GM12878 (cell line): ENCODE data around the gene ZNF428. TPM values are rescaled to one million over a fixed set of nuclear protein-coding genes. Genes with fewer than 3 reads are reported as not detected.

Experiments used
- ATAC-seq: fragments of 200-7000 bp; cut with Tn5 transposase; 3 replicates; pipeline ENCODE4 v1.9.1; 2020; ENCODE audit warnings: mild to moderate bottlenecking, moderate library complexity
- BruUV-seq: library from RNA; stranded (reverse); fragments of 400-500 nt; replicated peaks from 2 replicates; lab custom pipeline; 2021; lab: Mats Ljungman, UMichigan
- CTCF ChIA-PET: fragments of 300-600 bp; sonication (Branson Sonifier 250); formaldehyde crosslinking; extraction: SDS; loops from one replicate; lab custom pipeline; 2021; ENCODE audit warnings: inconsistent platforms; lab: Yijun Ruan, JAX
- POLR2A ChIA-PET: fragments of 350-600 bp; formaldehyde crosslinking; extraction: SDS; loops from one replicate; lab custom pipeline; 2021; ENCODE audit warnings: inconsistent platforms; lab: Charles Lee
- RAD21 ChIA-PET: fragments of 300-600 bp; sonication (Branson Sonifier 250); formaldehyde crosslinking; loops from one replicate; lab custom pipeline; 2023; ENCODE audit warnings: antibody characterized with exemption; ENCODE audit not compliant: unreplicated experiment; lab: Charles Lee
- SMC1A ChIA-PET: fragments of 300-600 bp; sonication (Branson Sonifier 250); formaldehyde crosslinking; loops from one replicate; lab custom pipeline; 2023; ENCODE audit not compliant: unreplicated experiment, uncharacterized antibody; lab: Charles Lee
- DNase-seq: peaks from one replicate; pipeline ENCODE4 v3.0.0-alpha.2; 2011; ENCODE audit warnings: low read depth, low spot score
- FAIRE-seq: peaks from 3 replicates; lab custom pipeline; 2011; peaks lifted over from hg19 to GRCh38; lab: Jason Lieb, UNC
- H2AFZ ChIP-seq: 2 replicates; pipeline ENCODE4 v1.6.0; 2011; ENCODE audit warnings: low read depth, low read length, control low read depth; ENCODE audit not compliant: control insufficient read depth
- H3K27ac ChIP-seq: 2 replicates; pipeline ENCODE4 v1.5.1; 2011; ENCODE audit warnings: control low read depth; ENCODE audit not compliant: control insufficient read depth, insufficient read depth
- H3K27me3 ChIP-seq, 2 experiments: replicated peaks in 1 of 2; 2 replicates each; pipeline versions ENCODE4 v1.6.0 to v1.6.1; 2011; ENCODE audit warnings: low read length in 1 of 2; ENCODE audit not compliant: control insufficient read depth in 2 of 2, insufficient read depth in 2 of 2
- H3K36me3 ChIP-seq, 2 experiments: 2 replicates each; pipeline ENCODE4 v1.5.1; 2011; ENCODE audit warnings: low read length in 1 of 2; ENCODE audit not compliant: control insufficient read depth in 2 of 2, insufficient read depth in 2 of 2
- H3K4me1 ChIP-seq: 2 replicates; pipeline ENCODE4 v1.6.1; 2011; ENCODE audit warnings: mild to moderate bottlenecking, low read length, moderate library complexity, mixed read lengths; ENCODE audit not compliant: control insufficient read depth, insufficient read depth
- H3K4me2 ChIP-seq: 2 replicates; pipeline ENCODE4 v1.6.0; 2011; ENCODE audit warnings: control low read depth; ENCODE audit not compliant: control insufficient read depth, insufficient read depth
- H3K4me3 ChIP-seq: fragments of 200-600 bp; sonication (generic); 2 replicates; pipeline ENCODE4 v1.5.1; 2016
- H3K79me2 ChIP-seq: 2 replicates; pipeline ENCODE4 v1.6.0; 2011; ENCODE audit warnings: low read length; ENCODE audit not compliant: control insufficient read depth, insufficient read depth
- H3K9ac ChIP-seq: 2 replicates; pipeline ENCODE4 v1.8.0; 2011; ENCODE audit warnings: low read length, control low read depth, mixed read lengths; ENCODE audit not compliant: control insufficient read depth, insufficient read depth
- H3K9me3 ChIP-seq: replicated peaks from 3 replicates; pipeline ENCODE4 v1.5.1; 2011; ENCODE audit warnings: mild to moderate bottlenecking, low read length; ENCODE audit not compliant: control insufficient read depth, insufficient read depth
- H4K20me1 ChIP-seq: 2 replicates; pipeline ENCODE4 v1.6.0; 2011; ENCODE audit not compliant: control insufficient read depth, insufficient read depth
- E2F8 ChIP-seq: fragments of 450-650 bp; IDR thresholded peaks from 2 replicates; pipeline ENCODE4 v1.6.1; 2018; ENCODE audit warnings: mild to moderate bottlenecking, low read depth, moderate library complexity; ENCODE audit not compliant: partially characterized antibody
- ESRRA ChIP-seq: IDR thresholded peaks from 2 replicates; pipeline ENCODE4 v1.6.1; 2012; ENCODE audit warnings: mild to moderate bottlenecking, low read length, improper control_type of control experiment
- FOS ChIP-seq: IDR thresholded peaks from 3 replicates; pipeline ENCODE4 v1.6.1; 2011; ENCODE audit warnings: borderline replicate concordance; ENCODE audit not compliant: insufficient read length; ENCODE audit errors: extremely low read depth
- GATAD2B ChIP-seq: fragments of 450-650 bp; conservative IDR thresholded peaks from 2 replicates; pipeline ENCODE4 v1.6.1; 2017; ENCODE audit warnings: low read depth, mild to moderate bottlenecking, moderate library complexity
- KLF5 ChIP-seq: fragments of 450-650 bp; IDR thresholded peaks from 2 replicates; pipeline ENCODE4 v1.6.1; 2014; ENCODE audit warnings: mild to moderate bottlenecking; ENCODE audit not compliant: partially characterized antibody
- MEF2B ChIP-seq: fragments of 450-650 bp; IDR thresholded peaks from 2 replicates; pipeline ENCODE4 v1.6.1; 2018; ENCODE audit warnings: mild to moderate bottlenecking, moderate library complexity; ENCODE audit not compliant: partially characterized antibody, poor library complexity, severe bottlenecking
- MYC ChIP-seq: IDR thresholded peaks from 2 replicates; pipeline ENCODE4 v1.6.1; 2011; ENCODE audit warnings: mild to moderate bottlenecking, low read length, moderate library complexity, inconsistent platforms; ENCODE audit not compliant: insufficient read depth, insufficient replicate concordance, insufficient read length, severe bottlenecking
- NKRF ChIP-seq: fragments of 450-650 bp; conservative IDR thresholded peaks from 2 replicates; pipeline ENCODE4 v1.6.1; 2017; ENCODE audit warnings: mild to moderate bottlenecking, moderate library complexity
- PBX3 ChIP-seq: IDR thresholded peaks from 2 replicates; pipeline ENCODE4 v1.6.1; 2011; ENCODE audit warnings: mild to moderate bottlenecking, low read depth, low read length, moderate library complexity; ENCODE audit not compliant: insufficient replicate concordance
- POLR2A ChIP-seq: IDR thresholded peaks from 2 replicates; pipeline ENCODE4 v1.6.1; 2011; ENCODE audit warnings: low read depth, mild to moderate bottlenecking, low read length
- RCOR1 ChIP-seq: conservative IDR thresholded peaks from 2 replicates; pipeline ENCODE4 v1.6.1; 2012; ENCODE audit warnings: low read depth, low read length, improper control_type of control experiment
- REST ChIP-seq: IDR thresholded peaks from 2 replicates; pipeline ENCODE4 v1.6.1; 2012; ENCODE audit warnings: mild to moderate bottlenecking, low read depth, low read length
- RUNX3 ChIP-seq: IDR thresholded peaks from 2 replicates; pipeline ENCODE4 v1.6.1; 2012; ENCODE audit warnings: low read length, inconsistent platforms
- TCF7 ChIP-seq: IDR thresholded peaks from 2 replicates; pipeline ENCODE4 v1.6.1; 2014; ENCODE audit warnings: antibody characterized with exemption, borderline replicate concordance
- ZNF384 ChIP-seq: IDR thresholded peaks from 2 replicates; pipeline ENCODE4 v1.6.1; 2012; ENCODE audit warnings: low read depth, mild to moderate bottlenecking, low read length, improper control_type of control experiment, borderline replicate concordance
- ZNF622 ChIP-seq: fragments of 450-650 bp; IDR thresholded peaks from 2 replicates; pipeline ENCODE4 v1.6.1; 2017; ENCODE audit warnings: mild to moderate bottlenecking, inconsistent platforms
- WGBS: methylation state at CpG from one replicate; pipeline ENCODE4 v1.1.6; 2016; ENCODE audit warnings: low lambda C conversion rate; ENCODE audit not compliant: insufficient replicate concordance, insufficient coverage; ENCODE audit errors: missing lambda C conversion rate; 5-methylcytosine and 5-hydroxymethylcytosine counted together
- in situ Hi-C: fragments of 300-500 bp; cut with MboI; formaldehyde crosslinking; loops from 9 replicates; pipeline ENCODE4 v1.14.3; 2018; ENCODE audit warnings: mixed read lengths
- intact Hi-C: fragments of 100-400 bp; cut with micrococcal nuclease; formaldehyde crosslinking; loops from one replicate; pipeline ENCODE4 v1.14.2; 2022; ENCODE audit not compliant: unreplicated experiment
- polyA plus RNA-seq, 11 experiments: library from polyadenylated mRNA; depleted of rRNA in 4 of 11; unstranded in 6 of 11; stranded (reverse) in 5 of 11; fragments of >200 nt; fragmentation: Nextera tagmentation in 4 of 11; fragmentation: Illumina TruSeq in 1 of 11; extraction: Ambion mirVana in 4 of 11; extraction: Trizol in 1 of 11; gene quantifications; 1 replicate in 1 of 11; 2 replicates in 10 of 11; pipeline versions ENCODE4 v1.2.1 to v1.2.3, GENCODE V29; 2011 to 2016; ENCODE audit warnings: inconsistent platforms in 2 of 11, missing spikeins in 2 of 11, low read depth in 1 of 11
- total RNA-seq, 4 experiments: library from RNA; depleted of rRNA in 3 of 4; stranded (reverse); fragments of >200 nt in 3 of 4; fragmentation: Illumina TruSeq in 1 of 4; extraction: Trizol in 1 of 4; gene quantifications; 2 replicates each; pipeline versions ENCODE4 v1.2.1 to v1.2.3, GENCODE V29; 2013 to 2021

The ZNF428 gene
- total and polyA plus RNA-seq, 10 of the 15 experiments (the other 5 are each of a cell fraction or from before 2014, with no cell fraction given), result 0.27 to 57.8 (median 20.4) TPM

- intact Hi-C loops (no loop called here), in situ Hi-C loops (no loop called here)
- CTCF ChIA-PET, result interaction anchor here (0.6 kb wide), 1 partner anchor 15 kb away, joined by 3 read pairs; no protein-coding TSS in a partner anchor
- no peaks in the 10 kb centered on the region for H4K20me1 ChIP-seq
- H3K4me1 ChIP-seq, result no peaks in the 10 kb centered on the region
- no peak overlapping the region for H3K9ac ChIP-seq
- H3K27me3 ChIP-seq, result no peaks in the 10 kb centered on the region
- DNase-seq (no peak), ATAC-seq (no peak), FAIRE-seq (no peak)
- SMC1A ChIA-PET, result no interaction called here
- no peak overlapping the region for H3K27ac ChIP-seq
- RAD21 ChIA-PET, result no interaction called here
- no TSS peak for BruUV-seq
- no peak overlapping the region for H3K4me2 ChIP-seq
- no peaks in the 10 kb centered on the region for H3K79me2 ChIP-seq
- no peak overlapping the region for H2AFZ ChIP-seq
- WGBS, result 46% methylated on average over 17 of the region's 17 CpGs
- POLR2A ChIA-PET, result no interaction called here
- no peaks in the 10 kb centered on the region for H3K9me3 ChIP-seq
- H3K36me3 ChIP-seq, result no peaks in the 10 kb centered on the region
- H3K4me3 ChIP-seq, result no peak overlapping the region
- no peak for TF ChIP-seq NKRF
- TF ChIP-seq POLR2A, result no peak
- no peak for TF ChIP-seq E2F8
- TF ChIP-seq MEF2B, result no peak
- TF ChIP-seq KLF5, result no peak
- no peak for TF ChIP-seq RUNX3
- no peak for TF ChIP-seq TCF7
- no peak for TF ChIP-seq ZNF384
- TF ChIP-seq ESRRA, result no peak
- no peak for TF ChIP-seq ZNF622
- TF ChIP-seq PBX3, result no peak
- TF ChIP-seq GATAD2B, result no peak
- no peak for TF ChIP-seq REST
- TF ChIP-seq MYC, result no peak
- TF ChIP-seq FOS, result no peak
- no peak for TF ChIP-seq RCOR1
Observed at GRCh38 chr19:43626838-43627237, 7.4 kb upstream of the ZNF428 start.
